Measurements from ENCODE around the gene USP49.

- TF ChIP-seq RAD21 (CRISPR knock-in tag; IDR thresholded peaks at IDR 0.05) (peak; percentile 16; the same call in 1 of the 2 replicates), RFXAP (CRISPR knock-in tag; IDR thresholded peaks at IDR 0.05; ENCODE audit: borderline replicate concordance) (no peak), PATZ1 (CRISPR knock-in tag; IDR thresholded peaks at IDR 0.05) (no peak), FUBP1 (CRISPR knock-in tag; IDR thresholded peaks at IDR 0.05; ENCODE audit: borderline replicate concordance) (no peak), ZNF781 (CRISPR knock-in tag; IDR thresholded peaks at IDR 0.05; ENCODE audit: borderline replicate concordance, not compliant biosample characterization) (no peak), SALL2 (CRISPR knock-in tag; IDR thresholded peaks at IDR 0.05) (no peak)
Observed at GRCh38 chr6:41801380-41801779, 93.8 kb downstream of the USP49 start.
